Neural progenitor cell (in vitro differentiated cells): ENCODE measurements around the gene RAB3D. TPM values are rescaled to one million over a fixed set of nuclear protein-coding genes. Genes with fewer than 3 reads are reported as not detected.
"Not testable (repeated sequence)": the region's sequence is repeated elsewhere in the genome, so short reads cannot be mapped to it uniquely, and the experiment has no call there.

Experiments
- DNase-seq: peaks from one replicate; pipeline ENCODE4 v3.0.0-alpha.2; 2016; ENCODE audit warnings: low spot score
- H2AFZ ChIP-seq: fragments of 200-600 bp; sonication (generic); replicated peaks from 2 replicates; pipeline ENCODE4 v1.6.1; 2016; ENCODE audit warnings: antibody characterized with exemption
- H3F3A ChIP-seq: fragments of 200-600 bp; sonication (generic); 2 replicates; pipeline ENCODE4 v1.6.1; 2016; ENCODE audit warnings: antibody characterized with exemption, low read depth
- H3K27ac ChIP-seq: fragments of 200-600 bp; sonication (generic); 2 replicates; pipeline ENCODE4 v1.5.1; 2016; ENCODE audit warnings: mild to moderate bottlenecking
- H3K27me3 ChIP-seq: fragments of 200-600 bp; sonication (generic); 2 replicates; pipeline ENCODE4 v1.6.1; 2016; ENCODE audit warnings: mild to moderate bottlenecking, moderate library complexity
- H3K36me3 ChIP-seq: fragments of 200-600 bp; sonication (generic); 2 replicates; pipeline ENCODE4 v1.5.1; 2016
- H3K4me1 ChIP-seq: fragments of 200-600 bp; sonication (generic); 2 replicates; pipeline ENCODE4 v1.6.1; 2016; ENCODE audit warnings: mixed run types
- H3K4me2 ChIP-seq: fragments of 200-600 bp; sonication (generic); 2 replicates; pipeline ENCODE4 v1.6.1; 2016
- H3K4me3 ChIP-seq: fragments of 200-600 bp; sonication (generic); 2 replicates; pipeline ENCODE4 v1.5.1; 2016
- H3K79me2 ChIP-seq: fragments of 200-600 bp; sonication (generic); 2 replicates; pipeline ENCODE4 v1.6.1; 2016; ENCODE audit warnings: low read depth
- H3K9ac ChIP-seq: fragments of 200-600 bp; sonication (generic); 2 replicates; pipeline ENCODE4 v1.6.1; 2016
- H3K9me3 ChIP-seq: fragments of 200-600 bp; sonication (generic); 2 replicates; pipeline ENCODE4 v1.5.1; 2016; ENCODE audit warnings: low read depth
- H4K20me1 ChIP-seq: fragments of 200-600 bp; sonication (generic); 2 replicates; pipeline ENCODE4 v1.6.1; 2016; ENCODE audit warnings: low read depth
- H3K27ac Mint-ChIP-seq: 3 replicates; pipeline ENCODE4 v1.8.0; 2021; ENCODE audit warnings: mixed read lengths
- H3K27me3 Mint-ChIP-seq: 2 replicates; pipeline ENCODE4 v1.8.0; 2022; ENCODE audit warnings: low read depth, mild to moderate bottlenecking, inconsistent platforms, moderate library complexity, mixed read lengths; ENCODE audit not compliant: insufficient read depth
- H3K36me3 Mint-ChIP-seq: 3 replicates; pipeline ENCODE4 v1.8.0; 2021; ENCODE audit warnings: mixed read lengths
- H3K4me1 Mint-ChIP-seq: 3 replicates; pipeline ENCODE4 v1.8.0; 2021; ENCODE audit warnings: mixed read lengths
- H3K4me3 Mint-ChIP-seq: 3 replicates; pipeline ENCODE4 v1.8.0; 2021; ENCODE audit warnings: mild to moderate bottlenecking, moderate library complexity, mixed read lengths
- H3K9me3 Mint-ChIP-seq: 3 replicates; pipeline ENCODE4 v1.8.0; 2020; ENCODE audit warnings: mixed read lengths
- EZH2 ChIP-seq: fragments of 200-600 bp; sonication (generic); IDR thresholded peaks from 2 replicates; pipeline ENCODE4 v1.6.1; 2017; ENCODE audit warnings: antibody characterized with exemption, mild to moderate bottlenecking, moderate library complexity
- EZH2phosphoT487 ChIP-seq: fragments of 200-600 bp; sonication (generic); IDR thresholded peaks from 2 replicates; pipeline ENCODE4 v1.6.1; 2017; ENCODE audit warnings: antibody characterized with exemption
- total RNA-seq: library from RNA; depleted of rRNA; stranded (reverse); fragments of >200 nt; gene quantifications from 2 replicates; pipeline ENCODE4 v1.2.3, GENCODE V29; 2015; ENCODE audit warnings: low replicate concordance
- TF ChIP-seq, protein P1 (sequence below): fragments of 200-600 bp; sonication (generic); IDR thresholded peaks from 2 replicates; pipeline ENCODE4 v1.5.1; 2017; ENCODE audit warnings: antibody characterized with exemption, mild to moderate bottlenecking

Gene RAB3D
- total RNA-seq, 1 donor from 2014 or later: 5.5 TPM

DNA sequence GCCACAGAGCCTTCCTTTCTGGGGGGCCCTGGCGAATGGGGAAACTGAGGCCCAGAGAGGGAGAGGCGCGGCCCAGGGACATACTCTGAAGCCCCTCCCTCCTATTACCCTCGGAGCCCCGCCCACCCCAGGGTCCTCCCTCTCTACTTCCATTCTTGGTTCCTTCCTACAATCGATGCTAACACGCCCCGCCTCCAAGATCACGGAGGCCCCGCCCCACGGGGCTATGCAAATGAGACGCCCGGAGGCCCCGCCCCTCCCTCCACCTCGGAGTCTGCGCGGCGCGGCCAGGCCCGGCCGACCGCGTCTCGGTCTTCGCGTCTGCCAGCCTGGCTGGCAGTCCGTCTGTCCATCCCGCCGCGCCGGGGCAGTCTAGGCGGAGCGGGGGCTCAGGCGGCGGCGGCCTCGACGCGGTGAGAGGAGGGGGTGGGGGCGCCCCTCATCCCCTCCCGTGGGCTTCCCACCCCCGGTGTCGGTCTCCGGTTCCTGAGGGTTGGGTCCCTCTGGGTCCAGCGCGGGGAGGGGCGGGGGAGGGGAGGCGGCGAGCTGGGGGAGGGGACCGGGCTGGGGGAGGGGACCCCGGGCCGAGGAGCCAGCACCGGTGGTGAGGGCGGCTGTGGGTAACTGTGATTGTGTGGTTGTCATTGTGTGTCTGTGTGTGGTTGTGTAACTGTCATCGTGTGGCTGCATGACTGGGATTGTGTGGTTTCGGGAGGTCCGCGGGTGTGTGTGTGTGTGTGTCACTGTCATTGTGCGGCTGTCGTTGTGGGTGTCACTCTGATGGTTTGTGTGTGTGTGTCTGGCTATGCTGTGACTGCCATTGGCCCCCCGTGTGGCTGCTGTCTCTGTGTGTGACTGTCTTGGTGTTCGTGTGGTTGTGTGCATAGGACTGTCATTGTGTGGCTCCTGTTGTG lies 16.0 kb upstream of the RAB3D start, which contains the start of gene PLPPR2:
Gene PLPPR2, plus strand, starts transcription at position 273 of the 914 bp plus-strand sequence. CDS start 2,242 bp downstream, outside the sequence.
- Histone ChIP-seq H2AFZ (no peak within 1 kb of the TSS), H3K4me3 (peak within 1 kb of the TSS; percentile 47), H3K4me2 (peak within 1 kb of the TSS; percentile 93), H3K79me2 (no peaks in the 10 kb centered on the region), H3K9ac (no peak within 1 kb of the TSS), H3K36me3 (no peaks in the 10 kb centered on the region), H4K20me1 (peaks cover 2% of the 10 kb centered on the region), H3K4me1 (no peaks in the 10 kb centered on the region), H3K27ac (no peak within 1 kb of the TSS), H3F3A (peaks cover 9% of the 10 kb centered on the region), H3K9me3 (no peaks in the 10 kb centered on the region), H3K27me3 (peaks cover 50% of the 10 kb centered on the region)
- Mint-ChIP-seq H3K4me3 (peak within 1 kb of the TSS; percentile 79), H3K27me3 (peaks cover 26% of the 10 kb centered on the region), H3K27ac (peak within 1 kb of the TSS; percentile 66), H3K4me1 (peaks cover 19% of the 10 kb centered on the region), H3K9me3 (no peaks in the 10 kb centered on the region), H3K36me3 (no peaks in the 10 kb centered on the region)
- TF ChIP-seq EZH2phosphoT487 (no peak), EZH2 (no peak)
- TF ChIP-seq, protein P1, sequence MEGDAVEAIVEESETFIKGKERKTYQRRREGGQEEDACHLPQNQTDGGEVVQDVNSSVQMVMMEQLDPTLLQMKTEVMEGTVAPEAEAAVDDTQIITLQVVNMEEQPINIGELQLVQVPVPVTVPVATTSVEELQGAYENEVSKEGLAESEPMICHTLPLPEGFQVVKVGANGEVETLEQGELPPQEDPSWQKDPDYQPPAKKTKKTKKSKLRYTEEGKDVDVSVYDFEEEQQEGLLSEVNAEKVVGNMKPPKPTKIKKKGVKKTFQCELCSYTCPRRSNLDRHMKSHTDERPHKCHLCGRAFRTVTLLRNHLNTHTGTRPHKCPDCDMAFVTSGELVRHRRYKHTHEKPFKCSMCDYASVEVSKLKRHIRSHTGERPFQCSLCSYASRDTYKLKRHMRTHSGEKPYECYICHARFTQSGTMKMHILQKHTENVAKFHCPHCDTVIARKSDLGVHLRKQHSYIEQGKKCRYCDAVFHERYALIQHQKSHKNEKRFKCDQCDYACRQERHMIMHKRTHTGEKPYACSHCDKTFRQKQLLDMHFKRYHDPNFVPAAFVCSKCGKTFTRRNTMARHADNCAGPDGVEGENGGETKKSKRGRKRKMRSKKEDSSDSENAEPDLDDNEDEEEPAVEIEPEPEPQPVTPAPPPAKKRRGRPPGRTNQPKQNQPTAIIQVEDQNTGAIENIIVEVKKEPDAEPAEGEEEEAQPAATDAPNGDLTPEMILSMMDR: no peak
- peak; percentile 96 for DNase-seq

DNA sequence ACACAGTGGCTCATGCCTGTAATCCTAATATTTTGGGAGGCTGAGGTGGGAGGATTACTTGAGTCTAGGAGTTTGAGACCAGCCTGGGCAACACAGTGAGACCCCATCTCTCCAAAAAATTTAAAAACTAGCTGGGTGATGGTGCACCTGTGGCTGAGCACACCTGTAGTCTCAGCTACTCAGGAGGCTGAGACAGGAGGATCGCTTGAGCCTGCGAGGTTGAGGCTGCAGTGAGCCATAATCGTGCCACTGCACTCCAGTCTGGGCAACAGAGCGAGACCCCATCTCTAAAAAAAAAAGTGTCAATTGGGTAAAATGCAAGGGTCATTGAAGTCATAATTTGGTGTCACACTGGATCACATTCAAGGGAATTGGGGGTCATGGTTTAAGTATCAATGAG lies 14.6 kb upstream of the RAB3D start:
- H3K79me2 ChIP-seq, H3K4me1 ChIP-seq, H3K36me3 Mint-ChIP-seq, H4K20me1 ChIP-seq, DNase-seq, H3K4me3 ChIP-seq, H2AFZ ChIP-seq, H3K9me3 Mint-ChIP-seq, H3K9me3 ChIP-seq, H3K4me2 ChIP-seq, H3F3A ChIP-seq, H3K36me3 ChIP-seq, H3K27ac ChIP-seq, H3K9ac ChIP-seq: not testable (repeated sequence)
- Mint-ChIP-seq H3K4me1 (peaks cover 19% of the 10 kb centered on the region), H3K27ac (peak overlapping the region; percentile 66), H3K4me3 (peak overlapping the region; percentile 77), H3K27me3 (peaks cover 22% of the 10 kb centered on the region)
- H3K27me3 ChIP-seq: peaks cover 37% of the 10 kb centered on the region

DNA sequence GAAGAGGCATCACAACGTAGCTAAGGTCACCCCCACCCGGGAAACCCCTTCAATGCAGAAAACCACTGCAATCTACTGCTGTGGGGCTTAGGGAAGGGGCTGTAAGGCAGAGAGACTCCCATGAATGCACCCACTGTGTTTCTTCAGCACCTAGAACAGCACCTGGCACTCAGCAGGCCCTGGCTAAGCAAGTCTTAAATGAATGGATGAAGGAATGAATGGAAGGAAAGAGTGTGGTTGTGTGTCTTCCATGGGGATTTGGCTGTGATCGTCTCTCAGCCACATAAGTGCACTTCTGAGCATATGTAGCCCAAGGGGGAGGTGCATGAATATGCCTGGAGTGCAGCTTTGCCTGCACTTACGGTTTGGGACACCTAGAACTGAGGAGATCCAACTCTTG lies 9.7 kb upstream of the RAB3D start:
- no peaks in the 10 kb centered on the region for H4K20me1 ChIP-seq
- peaks cover 11% of the 10 kb centered on the region for H3K27me3 Mint-ChIP-seq

More for the DNA sequence above, 9.7 kb upstream of the RAB3D start:
- H3K4me1 ChIP-seq: no peaks in the 10 kb centered on the region
- no peak overlapping the region for H3K4me3 ChIP-seq
- H3K79me2 ChIP-seq: no peaks in the 10 kb centered on the region
- no peaks in the 10 kb centered on the region for H3K36me3 Mint-ChIP-seq
- no peak overlapping the region for H3K9ac ChIP-seq
- TF ChIP-seq, protein P1: no peak
- TF ChIP-seq EZH2: no peak
- TF ChIP-seq EZH2phosphoT487: no peak
- H3K4me3 Mint-ChIP-seq: no peak overlapping the region
- H3K36me3 ChIP-seq: no peaks in the 10 kb centered on the region
- no peak overlapping the region for H3K4me2 ChIP-seq
- H3K27ac Mint-ChIP-seq: no peak overlapping the region
- H3K4me1 Mint-ChIP-seq: peaks cover 28% of the 10 kb centered on the region
- peaks cover 7% of the 10 kb centered on the region for H3K9me3 Mint-ChIP-seq
- no peaks in the 10 kb centered on the region for H3K9me3 ChIP-seq
- no peaks in the 10 kb centered on the region for H3K27me3 ChIP-seq
- no peak overlapping the region for H3K27ac ChIP-seq
- no peak for DNase-seq
- peaks cover 8% of the 10 kb centered on the region for H3F3A ChIP-seq
- H2AFZ ChIP-seq: no peak overlapping the region
